COLO668 (cell line): ENCODE results near the gene TCF15.
"Not testable (repeated sequence)": the region's sequence is repeated elsewhere in the genome, so short reads cannot be mapped to it uniquely, and the experiment has no call there.

Experiments
- DNase-seq: peaks from one replicate; lab custom pipeline; 2025; ENCODE audit not compliant: unreplicated experiment; lab: John Stamatoyannopoulos, UW

Gene TCF15

DNA sequence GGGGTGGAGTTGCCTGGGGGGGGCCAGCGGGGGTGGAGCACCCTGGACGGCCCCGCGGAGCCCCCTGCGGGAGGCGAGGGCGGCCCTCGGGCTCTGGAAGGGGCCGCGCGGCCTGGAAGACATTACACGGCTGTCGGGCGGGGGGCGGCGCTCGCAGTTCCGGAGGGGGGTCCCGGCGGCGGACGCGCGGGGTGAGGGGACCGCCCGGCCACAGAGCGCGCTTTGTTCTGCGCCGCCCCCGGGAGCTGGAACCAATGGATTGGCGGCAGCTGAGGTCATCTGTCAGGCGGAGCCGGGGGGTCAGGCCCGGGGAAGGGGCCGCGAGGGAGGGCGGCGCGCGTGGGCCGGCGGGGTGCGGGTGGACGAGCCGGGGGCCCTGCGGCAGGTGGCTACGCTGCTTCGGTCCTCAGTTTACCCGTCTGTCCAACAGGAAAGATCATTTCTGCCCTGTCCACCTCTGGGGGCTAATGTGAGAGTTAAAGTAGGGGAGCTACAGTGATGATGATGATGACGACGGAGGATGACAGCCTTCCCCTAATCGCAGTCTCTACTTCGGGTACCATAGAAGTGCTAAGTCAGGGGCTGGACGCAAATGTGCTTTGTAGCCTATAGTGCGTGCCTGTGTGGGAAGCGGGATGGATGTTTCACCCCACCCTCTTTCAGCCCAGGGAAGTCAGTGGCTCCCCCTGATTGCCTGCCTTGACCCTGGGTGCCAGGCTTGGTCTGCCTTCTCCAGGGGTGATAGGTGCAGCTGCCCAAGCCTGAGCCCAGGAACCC, 32.5 kb upstream of the TCF15 start:
- DNase-seq = no peak

DNA sequence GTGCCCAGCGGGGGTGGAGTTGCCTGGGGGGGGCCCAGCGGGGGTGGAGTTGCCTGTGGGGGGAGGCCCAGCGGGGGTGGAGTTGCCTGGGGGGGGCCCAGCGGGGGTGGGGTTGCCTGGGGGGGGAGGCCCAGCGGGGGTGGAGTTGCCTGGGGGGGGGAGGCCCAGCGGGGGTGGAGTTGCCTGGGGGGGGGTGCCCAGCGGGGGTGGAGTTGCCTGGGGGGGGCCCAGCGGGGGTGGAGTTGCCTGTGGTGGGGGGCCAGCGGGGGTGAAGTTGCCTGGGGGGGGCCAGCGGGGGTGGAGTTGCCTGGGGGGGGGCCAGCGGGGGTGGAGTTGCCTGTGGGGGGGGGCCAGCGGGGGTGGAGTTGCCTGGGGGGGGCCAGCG, 31.9 kb upstream of the TCF15 start:
- DNase-seq = not testable (repeated sequence)

DNA sequence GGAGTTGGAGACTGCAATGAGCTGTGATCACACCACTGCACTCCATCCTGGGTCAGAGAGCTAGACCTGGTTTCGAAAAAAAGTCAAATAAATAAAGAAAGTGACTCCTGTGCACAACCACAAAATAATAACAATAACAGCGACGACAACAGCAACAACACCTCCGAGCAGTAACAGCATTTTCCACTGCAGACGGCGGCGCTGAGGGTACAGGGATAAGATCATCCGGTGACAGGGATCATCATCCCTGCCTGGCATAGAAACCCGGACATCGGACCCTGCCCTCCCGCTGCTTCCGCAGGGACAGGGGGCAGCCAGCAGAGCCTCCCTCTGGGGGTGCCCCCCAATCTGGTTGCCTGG, 31.4 kb upstream of the TCF15 start:
- DNase-seq = no peak

DNA sequence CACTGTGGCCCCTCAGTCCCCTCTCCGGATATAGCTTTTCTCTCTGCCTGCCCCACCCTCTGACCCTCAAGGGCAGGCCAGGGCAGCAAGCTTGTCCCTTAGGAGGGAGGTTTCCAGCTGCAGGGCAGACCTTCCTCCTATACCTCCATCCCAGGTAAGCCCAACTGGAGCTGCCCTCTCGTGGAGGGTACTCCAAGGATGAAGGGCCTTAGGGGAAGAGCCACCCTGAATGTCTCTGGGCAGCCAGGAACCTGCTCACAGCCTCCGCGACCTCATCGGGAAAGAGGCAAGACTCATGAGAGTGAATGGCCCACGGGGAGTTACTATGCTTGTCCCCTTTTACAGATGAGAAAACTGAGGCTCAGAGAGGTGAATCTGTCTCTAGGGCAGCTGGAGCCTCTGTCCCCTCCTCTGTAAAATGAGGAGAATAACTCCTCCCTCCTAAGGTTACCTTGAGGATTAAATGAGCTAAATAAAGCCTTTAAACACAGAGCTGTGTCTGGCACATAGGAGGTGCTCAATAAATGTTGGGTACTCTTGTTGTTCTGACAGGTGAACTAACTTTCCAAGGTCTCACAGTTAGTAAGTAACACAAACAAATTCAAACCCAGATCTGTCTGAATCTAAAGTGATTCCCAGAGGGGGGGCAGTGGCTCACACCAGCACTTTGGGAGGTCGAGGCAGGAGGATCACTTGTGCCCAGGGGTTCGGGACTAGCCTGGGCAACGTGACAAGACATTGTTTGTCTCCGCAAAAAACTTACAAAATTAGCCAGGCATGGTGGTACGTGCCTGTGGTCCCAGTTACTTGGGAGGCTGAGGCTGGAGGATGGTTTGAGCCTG, 30.8 kb upstream of the TCF15 start:
- DNase-seq = no peak

DNA sequence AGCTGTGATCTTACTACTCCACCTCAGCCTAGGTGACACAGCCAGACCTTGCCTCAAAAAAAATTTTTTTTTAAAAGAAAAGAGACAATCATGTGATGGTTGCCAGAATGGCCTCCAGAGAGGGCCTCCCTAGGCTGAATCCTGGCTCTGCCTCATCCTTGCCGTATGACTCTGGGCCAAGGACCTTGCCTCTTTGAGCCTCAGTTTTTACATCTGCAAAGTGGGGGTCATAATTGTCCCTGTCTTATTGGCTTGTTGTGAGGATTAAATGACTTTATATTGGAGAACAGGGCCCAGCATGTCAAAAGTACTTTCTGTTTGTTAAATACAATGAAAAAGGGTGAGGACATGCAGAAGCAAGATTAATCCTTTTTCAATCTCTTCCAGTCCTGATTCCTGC, 28.5 kb upstream of the TCF15 start:
- DNase-seq = no peak

DNA sequence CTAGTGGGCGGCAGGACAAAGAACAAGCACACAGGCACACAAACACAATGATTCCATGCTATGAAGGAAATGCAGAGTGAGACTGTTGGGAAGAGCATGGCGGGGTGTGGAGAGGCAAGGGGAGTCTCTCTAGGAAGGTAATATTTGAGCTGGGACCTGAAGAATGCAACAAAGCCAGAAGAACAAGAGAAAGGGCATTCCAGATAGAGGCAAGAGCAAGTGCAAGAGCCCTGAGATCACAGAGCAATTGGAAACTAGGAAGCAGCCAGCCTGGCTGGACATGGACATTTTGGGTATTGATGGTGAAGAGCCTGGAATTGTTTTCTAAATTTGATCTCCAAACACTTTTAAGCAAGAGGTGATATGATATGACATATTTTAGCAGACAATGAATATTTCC, 27.4 kb upstream of the TCF15 start:
- no peak for DNase-seq

DNA sequence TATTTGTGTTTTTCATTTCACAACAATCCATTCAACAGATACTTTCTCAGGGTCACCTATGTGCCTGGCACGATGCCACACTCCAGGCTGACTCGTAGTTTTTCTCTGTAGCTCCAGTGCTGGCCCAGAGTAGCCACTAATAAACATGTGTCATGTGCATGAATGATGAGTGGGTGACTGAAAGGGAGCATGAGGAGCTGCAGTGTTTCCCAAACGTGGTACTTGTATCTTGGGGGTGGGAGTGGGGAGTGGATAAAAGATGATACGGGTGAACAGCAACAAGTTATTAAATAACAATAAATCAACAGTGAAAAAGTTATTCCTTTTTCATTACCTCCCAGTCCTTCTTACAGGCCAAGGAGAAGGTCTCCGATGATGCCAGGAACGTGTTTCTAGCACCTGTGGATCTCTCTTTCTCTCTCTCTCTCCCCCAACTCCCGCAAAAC, 25.8 kb upstream of the TCF15 start:
- DNase-seq = no peak

DNA sequence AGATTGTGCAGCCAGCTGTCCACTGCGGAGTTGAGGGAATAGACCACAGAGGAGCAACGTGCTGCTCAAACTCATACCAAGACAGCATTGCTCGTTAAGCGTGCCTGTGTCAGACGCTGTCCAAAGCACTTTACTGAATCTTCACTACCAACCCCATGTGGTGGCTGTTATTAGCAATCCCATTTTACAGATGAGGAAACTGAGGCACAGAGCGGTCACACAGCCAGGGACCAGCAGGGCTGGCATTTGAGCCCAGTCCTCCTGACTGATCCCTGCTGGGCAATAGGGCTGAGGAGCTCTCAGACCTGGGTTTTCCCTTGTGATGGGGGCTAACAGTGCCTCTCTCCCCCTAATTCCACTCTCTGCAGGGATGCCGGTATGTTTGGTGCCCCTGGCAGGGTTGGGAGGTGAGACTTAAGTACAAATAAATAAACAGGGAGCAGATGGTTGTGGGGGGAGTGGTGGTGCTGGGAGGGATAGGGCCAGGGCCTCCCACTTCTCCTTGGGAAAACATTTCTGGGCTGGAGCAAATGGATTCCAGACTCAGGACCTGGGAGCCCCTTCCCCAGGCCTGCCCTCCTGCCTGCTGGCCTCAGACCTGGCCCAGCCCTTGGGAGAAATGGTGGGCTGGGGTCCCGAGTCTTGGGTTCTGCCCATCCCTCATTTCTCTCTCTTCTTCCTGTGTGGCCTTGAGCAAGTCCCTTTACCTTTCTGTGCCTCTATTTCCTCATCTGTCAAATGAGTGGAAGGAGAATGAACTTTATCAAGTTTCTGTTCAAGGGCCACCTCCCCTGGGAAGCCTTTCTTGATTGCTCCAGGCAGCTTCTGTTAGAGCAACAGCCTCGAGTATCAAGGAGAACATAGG, 25.2 kb upstream of the TCF15 start:
- no peak for DNase-seq

DNA sequence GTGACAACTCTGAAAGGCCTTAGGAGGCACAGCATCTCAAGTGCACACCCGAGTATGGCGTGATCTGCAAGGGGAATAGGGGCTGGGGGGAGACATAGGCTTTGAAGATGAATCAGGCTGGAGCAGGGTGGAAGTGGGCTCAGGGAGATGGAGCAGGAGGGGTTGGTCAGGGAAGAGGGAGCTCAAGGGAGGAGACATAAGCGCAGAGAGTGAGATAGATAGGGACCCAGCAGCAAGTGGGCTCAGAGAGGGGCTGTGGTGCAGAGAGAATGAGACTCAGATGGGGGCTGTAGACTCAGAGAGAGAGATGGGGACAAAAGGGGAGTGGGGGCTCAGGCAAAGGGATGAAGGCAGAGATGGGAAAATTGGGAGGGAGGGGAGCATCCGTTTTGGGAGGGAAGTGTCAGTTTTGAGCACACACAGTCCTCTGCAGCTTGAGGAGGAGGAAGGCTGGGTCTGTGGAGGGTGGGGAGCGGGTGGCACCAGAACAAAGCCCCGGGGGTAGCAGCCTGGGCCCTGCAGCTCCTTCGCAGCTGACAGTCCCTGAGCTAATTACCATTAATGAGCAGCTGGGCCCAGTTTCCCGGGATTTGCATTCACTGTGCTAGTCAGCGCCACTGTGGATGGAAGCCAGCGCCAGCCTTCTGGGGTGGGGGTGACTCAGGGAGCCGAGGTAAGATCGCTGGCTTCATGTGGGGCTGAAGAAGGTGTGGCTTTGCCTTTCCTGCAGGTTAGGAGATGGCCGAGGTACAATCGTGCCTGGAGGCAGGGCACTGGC, 24.2 kb upstream of the TCF15 start:
- DNase-seq = no peak

DNA sequence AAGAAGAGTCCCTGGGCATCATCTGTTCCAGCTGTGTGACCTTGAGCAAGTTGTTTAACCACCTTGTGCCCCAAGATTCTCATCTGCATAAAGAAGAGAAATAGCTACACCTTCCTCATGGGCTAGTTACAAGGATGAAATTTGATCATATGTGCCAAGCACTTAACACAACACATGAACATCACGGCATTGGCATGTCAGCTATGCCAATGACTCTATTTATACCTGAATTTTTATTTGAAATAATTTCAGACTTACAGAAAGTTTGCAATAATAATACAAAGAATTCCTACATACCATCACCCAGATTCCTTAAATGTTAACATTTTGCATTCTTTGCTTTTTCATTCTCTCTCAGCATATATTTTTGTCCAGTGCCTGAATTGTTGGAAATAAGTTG, 21.0 kb upstream of the TCF15 start:
- DNase-seq = no peak

DNA sequence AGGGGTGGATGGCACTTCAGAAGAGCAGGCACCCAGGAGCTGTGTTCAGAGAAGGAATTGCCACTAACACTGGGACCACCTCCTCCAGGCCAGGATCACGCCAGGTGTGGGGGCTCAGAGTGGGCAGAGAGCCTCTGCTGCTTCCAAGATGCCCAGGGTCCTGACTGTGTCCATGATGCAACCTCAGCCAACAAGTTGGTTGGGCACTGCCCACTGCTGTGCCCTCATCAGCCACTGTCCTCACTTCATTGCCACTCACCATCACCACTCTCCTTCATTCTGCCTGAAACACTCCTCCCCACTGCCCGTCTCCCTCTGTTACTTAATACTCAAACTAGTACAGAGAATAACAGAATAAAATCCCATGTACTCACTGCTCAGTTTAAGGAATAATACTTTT, 16.5 kb upstream of the TCF15 start:
- no peak for DNase-seq

DNA sequence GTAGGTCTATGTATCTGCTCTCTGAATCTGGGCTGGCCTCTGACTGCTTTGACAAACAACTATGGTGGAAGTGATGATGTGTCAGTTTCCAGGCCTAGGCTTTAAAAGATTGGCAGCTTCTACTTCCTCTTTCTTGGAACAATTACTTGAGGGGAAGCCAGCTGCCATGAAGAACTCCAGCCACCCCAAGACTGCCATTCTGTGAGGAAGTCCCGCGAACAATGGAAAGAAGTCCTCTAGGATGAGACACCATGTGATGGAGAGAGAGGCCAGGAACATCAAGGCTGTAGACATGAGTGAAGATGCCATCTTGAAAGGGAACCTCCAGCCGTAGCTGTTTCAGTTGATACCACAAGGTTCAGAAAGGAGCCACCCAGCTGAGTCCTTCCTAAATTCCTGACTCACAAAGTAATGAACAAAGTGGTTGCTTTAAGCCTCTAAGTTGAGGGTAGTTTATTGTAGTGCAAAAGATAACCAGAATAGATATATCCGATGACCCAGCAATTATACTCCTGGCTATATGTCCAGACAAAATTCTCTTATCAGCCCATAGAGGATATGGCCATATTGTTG, 15.3 kb upstream of the TCF15 start:
- DNase-seq = no peak

DNA sequence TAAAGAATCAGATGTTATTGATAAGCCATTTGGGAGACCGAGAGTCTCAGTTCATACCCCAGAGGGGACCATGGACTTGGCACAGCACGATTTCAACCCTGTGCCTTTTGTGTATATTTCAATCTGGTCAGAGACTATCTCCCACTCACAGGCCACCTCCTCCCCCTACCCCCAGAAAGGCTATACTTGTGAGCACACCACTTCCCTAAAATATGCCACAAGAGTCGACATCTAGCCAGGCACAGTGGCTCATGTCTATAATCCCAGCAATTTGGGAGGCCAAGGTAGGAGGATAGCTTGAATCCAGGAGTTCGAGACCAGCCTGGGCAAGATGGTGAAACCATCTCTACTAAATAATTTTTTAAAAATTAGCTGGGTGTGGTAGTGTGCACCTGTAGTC, 13.6 kb upstream of the TCF15 start:
- DNase-seq = no peak

DNA sequence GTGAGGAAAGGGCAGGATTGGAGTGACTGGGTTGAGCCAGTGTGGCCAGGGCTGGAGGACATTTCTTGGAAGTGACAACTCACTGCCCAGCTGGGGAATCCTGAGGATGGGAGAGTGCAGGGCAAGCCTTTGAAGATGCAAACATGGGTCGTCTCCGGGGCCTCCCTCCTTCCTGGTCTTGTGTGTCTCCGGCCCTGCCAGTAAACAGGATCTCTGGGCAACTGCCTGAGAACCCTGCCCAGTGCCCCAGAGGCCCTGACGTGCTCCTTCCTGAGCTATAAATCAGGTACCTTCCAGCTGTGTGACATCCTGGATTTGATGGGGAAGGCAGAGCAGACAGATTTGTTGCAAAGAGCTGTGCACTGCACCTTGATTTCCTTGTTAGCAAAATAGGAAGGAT, 12.9 kb upstream of the TCF15 start:
- no peak for DNase-seq

DNA sequence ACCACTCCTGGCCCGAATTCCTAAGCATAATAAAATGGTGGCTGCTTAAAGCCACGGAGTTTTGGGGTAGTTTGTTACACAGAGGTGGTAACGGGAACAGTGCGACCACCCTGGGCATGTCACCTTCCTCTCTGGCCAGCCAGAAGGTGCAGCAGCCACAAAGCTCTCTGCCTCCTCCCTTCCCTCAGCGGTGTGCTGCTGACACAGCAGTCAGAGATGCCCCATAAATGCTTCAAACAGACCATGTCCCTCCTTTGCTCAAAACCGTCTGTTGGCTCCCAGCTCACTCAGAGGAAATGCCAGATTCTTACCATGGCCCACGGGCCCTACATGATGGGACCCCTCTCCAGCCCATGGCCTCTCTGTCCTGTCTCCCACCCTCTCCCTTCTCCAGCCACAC, 12.1 kb upstream of the TCF15 start:
- DNase-seq = no peak

DNA sequence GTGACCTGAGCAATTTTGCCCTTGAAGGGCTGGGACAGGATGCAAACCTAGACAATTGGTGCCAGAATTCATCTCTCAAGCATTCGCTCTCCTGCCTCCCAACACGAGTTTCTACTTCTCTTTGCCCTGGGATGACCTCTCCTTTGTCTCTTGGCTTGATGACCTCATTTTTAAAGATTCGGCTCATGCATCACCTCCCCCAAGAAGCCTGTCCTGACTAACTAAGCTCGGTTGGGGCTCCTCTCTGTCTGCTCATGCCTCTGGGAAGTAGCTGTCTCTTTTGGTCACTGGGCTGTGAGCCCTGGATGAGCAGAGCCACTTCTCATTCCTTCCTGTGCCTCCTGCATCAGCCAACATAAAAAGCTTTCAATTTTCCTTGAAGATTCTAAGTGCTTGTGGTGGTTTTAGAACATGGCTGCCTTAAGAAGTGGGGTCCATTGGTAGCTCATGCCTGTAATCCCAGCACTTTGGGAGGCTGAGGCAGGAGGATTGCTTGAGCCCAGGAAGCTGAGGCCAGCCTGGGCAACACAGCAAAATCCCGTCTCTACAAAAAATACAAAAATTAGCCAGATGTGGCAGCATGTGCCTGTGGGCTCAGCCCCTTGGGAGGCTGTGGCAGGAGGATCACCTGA, 11.1 kb upstream of the TCF15 start:
- no peak for DNase-seq

DNA sequence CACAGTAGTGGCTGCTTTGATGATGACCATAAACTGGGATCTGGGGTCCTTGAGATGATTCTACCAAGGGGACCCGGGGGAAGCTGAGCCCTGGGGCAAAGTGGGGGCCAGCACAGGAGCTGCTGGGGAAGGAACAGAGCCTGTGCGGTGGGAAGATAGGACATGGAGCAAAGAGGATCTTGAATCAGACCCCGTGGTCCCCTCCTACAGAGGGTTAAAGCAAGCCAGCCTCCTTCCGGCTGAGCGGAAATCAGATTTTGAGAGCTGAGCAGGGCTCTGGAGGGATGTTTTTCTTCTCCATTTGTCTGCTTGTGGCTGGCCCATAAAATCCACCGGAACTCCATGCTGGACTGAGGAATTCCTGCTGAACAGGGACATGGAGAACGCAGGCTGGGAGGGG, 10.1 kb upstream of the TCF15 start:
- no peak for DNase-seq

DNA sequence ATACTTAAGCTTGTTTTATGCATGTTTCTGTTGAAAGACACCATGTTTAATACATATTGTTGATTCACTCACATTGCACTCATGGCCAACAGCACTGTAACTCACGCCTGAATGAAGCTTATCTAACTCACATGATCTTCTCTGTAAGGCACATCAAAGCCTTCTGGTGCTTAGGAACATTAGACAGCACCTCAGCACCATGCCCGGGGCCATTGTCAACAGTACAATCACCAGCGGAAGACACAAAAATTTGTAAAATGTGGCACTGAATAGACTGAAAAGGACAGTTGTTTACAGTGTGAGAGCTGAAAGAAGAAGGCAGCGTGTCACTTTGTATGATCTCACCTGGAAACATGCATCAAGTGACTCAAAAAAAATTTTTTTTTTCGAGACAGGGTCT, 8.9 kb upstream of the TCF15 start:
- no peak for DNase-seq

DNA sequence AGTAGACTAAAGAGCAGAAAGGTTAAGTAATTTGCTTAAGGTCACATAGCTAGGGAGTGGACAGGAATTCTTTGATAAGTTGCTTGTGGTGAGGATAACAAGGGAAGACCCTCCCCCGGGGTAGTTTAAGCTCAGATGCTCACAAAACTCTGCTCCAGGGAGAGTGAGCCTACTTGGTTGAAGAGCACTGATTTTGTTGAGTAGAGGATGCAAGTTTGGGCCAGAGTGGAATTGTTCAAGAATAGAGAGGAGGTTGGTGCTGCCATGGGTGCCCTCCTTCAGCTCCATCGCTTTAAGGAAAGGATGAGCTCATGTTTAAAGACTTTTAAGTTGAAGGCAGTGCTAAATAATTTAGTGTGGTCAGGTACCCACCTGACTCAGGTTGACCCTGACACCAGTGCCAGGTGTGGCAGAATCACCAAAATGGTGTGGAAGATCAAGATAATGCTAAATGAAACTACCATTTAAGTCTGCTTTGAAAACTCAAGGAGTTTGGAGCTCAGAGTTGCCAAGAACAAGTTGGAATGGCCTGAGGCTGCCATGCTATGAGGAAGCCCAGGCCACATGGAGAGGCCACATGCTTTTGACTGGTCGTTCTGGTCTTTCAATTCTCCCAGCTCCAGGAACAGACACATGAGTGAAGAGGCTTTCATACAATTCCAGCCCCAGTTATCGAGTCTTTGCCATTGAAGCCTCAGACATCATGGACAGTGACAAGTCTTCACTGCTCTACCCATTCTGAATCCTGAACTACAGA, 8.0 kb upstream of the TCF15 start:
- no peak for DNase-seq
